ENCODE measurements around the gene ASB15. TPM values are rescaled to one million over a fixed set of nuclear protein-coding genes. Genes with fewer than 3 reads are reported as not detected.

Gene ASB15
- total RNA-seq, 1 donor from 2014 or later = not detected

GRCh38 chr7:123570390-123571182 is 31.0 kb upstream of the ASB15 start:
- no peak for DNase-seq (ENCODE audit: extremely low spot score, unreplicated experiment)
- H3K4me1 Mint-ChIP-seq (ENCODE audit: unreplicated experiment) = peaks cover 7% of the 10 kb centered on the region
- H3K36me3 Mint-ChIP-seq (ENCODE audit: unreplicated experiment) = no peaks in the 10 kb centered on the region
- TF ChIP-seq CTCF (IDR thresholded peaks at IDR 0.05) = no peak
- peaks cover 9% of the 10 kb centered on the region for H3K27me3 Mint-ChIP-seq (ENCODE audit: unreplicated experiment)
- H3K27ac Mint-ChIP-seq (ENCODE audit: unreplicated experiment) = no peak overlapping the region
- H3K9me3 Mint-ChIP-seq (ENCODE audit: unreplicated experiment) = no peaks in the 10 kb centered on the region
- no peak overlapping the region for H3K4me3 Mint-ChIP-seq (ENCODE audit: unreplicated experiment)

DNA sequence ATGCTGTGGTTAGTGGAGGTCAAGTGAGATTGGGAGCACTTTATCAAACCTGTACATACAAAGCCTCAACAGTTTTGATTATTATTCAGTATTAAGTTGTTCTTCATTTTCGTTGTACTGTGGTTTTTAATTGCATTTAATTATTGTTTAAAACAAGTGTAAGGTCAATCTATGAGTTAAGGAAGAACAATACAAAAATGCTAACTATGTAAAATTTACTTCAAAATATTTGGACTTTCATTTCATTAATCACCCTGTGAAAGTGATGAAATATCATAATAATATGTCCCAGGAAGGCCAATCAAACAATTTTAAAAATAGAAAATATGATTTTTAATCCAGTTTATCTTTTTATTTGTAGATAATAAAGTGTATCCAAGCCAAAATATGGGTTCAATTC is 30.4 kb upstream of the ASB15 start:
- H3K27me3 Mint-ChIP-seq (ENCODE audit: unreplicated experiment) = peaks cover 13% of the 10 kb centered on the region
- H3K27ac Mint-ChIP-seq (ENCODE audit: unreplicated experiment) = no peak overlapping the region
- no peak for TF ChIP-seq CTCF (IDR thresholded peaks at IDR 0.05)
- H3K4me3 Mint-ChIP-seq (ENCODE audit: unreplicated experiment) = no peak overlapping the region
- DNase-seq (ENCODE audit: extremely low spot score, unreplicated experiment) = no peak
- H3K9me3 Mint-ChIP-seq (ENCODE audit: unreplicated experiment) = no peaks in the 10 kb centered on the region
- peaks cover 7% of the 10 kb centered on the region for H3K4me1 Mint-ChIP-seq (ENCODE audit: unreplicated experiment)
- no peaks in the 10 kb centered on the region for H3K36me3 Mint-ChIP-seq (ENCODE audit: unreplicated experiment)

- no peak overlapping the region for H3K4me3 Mint-ChIP-seq (ENCODE audit: unreplicated experiment)
- no peak for TF ChIP-seq CTCF (IDR thresholded peaks at IDR 0.05)
- DNase-seq (ENCODE audit: extremely low spot score, unreplicated experiment) = no peak
- H3K4me1 Mint-ChIP-seq (ENCODE audit: unreplicated experiment) = peaks cover 7% of the 10 kb centered on the region
- H3K36me3 Mint-ChIP-seq (ENCODE audit: unreplicated experiment) = no peaks in the 10 kb centered on the region
- no peaks in the 10 kb centered on the region for H3K9me3 Mint-ChIP-seq (ENCODE audit: unreplicated experiment)
- no peak overlapping the region for H3K27ac Mint-ChIP-seq (ENCODE audit: unreplicated experiment)
- peaks cover 18% of the 10 kb centered on the region for H3K27me3 Mint-ChIP-seq (ENCODE audit: unreplicated experiment)
These were observed 29.9 kb upstream of the ASB15 start for GRCh38 chr7:123571684-123572083.

DNA sequence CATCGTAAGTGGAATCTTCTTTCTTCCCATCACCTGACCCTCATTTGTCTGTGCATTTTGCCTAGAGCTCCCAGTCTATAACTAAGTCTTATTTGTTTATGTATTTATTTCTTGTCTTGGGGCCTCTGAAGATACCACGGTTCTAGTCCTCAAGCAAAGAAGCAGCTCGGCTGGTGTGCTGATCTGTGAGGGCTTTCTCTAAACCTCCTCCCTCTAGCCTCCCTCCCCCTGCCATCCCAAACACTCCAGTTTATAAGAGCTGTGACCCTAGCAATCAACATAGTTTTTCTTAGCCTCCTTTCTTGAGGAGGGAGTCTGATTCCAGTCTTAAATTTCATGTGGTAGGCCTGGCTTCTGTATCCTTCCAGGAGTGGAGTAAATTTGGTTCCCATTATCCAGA is 28.3 kb upstream of the ASB15 start:
- TF ChIP-seq CTCF (IDR thresholded peaks at IDR 0.05) = no peak
- peaks cover 7% of the 10 kb centered on the region for H3K4me1 Mint-ChIP-seq (ENCODE audit: unreplicated experiment)
- H3K27me3 Mint-ChIP-seq (ENCODE audit: unreplicated experiment) = peaks cover 27% of the 10 kb centered on the region
- DNase-seq (ENCODE audit: extremely low spot score, unreplicated experiment) = no peak
- H3K36me3 Mint-ChIP-seq (ENCODE audit: unreplicated experiment) = no peaks in the 10 kb centered on the region
- no peaks in the 10 kb centered on the region for H3K9me3 Mint-ChIP-seq (ENCODE audit: unreplicated experiment)
- H3K27ac Mint-ChIP-seq (ENCODE audit: unreplicated experiment) = no peak overlapping the region
- no peak overlapping the region for H3K4me3 Mint-ChIP-seq (ENCODE audit: unreplicated experiment)

- no peaks in the 10 kb centered on the region for H3K9me3 Mint-ChIP-seq (ENCODE audit: unreplicated experiment)
- TF ChIP-seq CTCF (IDR thresholded peaks at IDR 0.05) = no peak
- peaks cover 31% of the 10 kb centered on the region for H3K27me3 Mint-ChIP-seq (ENCODE audit: unreplicated experiment)
- DNase-seq (ENCODE audit: extremely low spot score, unreplicated experiment) = no peak
- peaks cover 7% of the 10 kb centered on the region for H3K4me1 Mint-ChIP-seq (ENCODE audit: unreplicated experiment)
- no peaks in the 10 kb centered on the region for H3K36me3 Mint-ChIP-seq (ENCODE audit: unreplicated experiment)
- no peak overlapping the region for H3K4me3 Mint-ChIP-seq (ENCODE audit: unreplicated experiment)
- no peak overlapping the region for H3K27ac Mint-ChIP-seq (ENCODE audit: unreplicated experiment)
These were observed 27.6 kb upstream of the ASB15 start for GRCh38 chr7:123573896-123574467.

Measured in osteocyte (in vitro differentiated cells).